Trophoblast cell (in vitro differentiated cells and primary cell): ENCODE measurements around the gene PDLIM4.

ENCODE experiments used
- DNase-seq, 2 donors: peaks; one replicate each; pipeline ENCODE4 v3.0.0-alpha.2; 2016
- H2AFZ ChIP-seq: 2 replicates; pipeline ENCODE4 v1.6.1; 2013; ENCODE audit warnings: low read length, moderate library complexity, mild to moderate bottlenecking; ENCODE audit not compliant: insufficient read depth, poor library complexity
- H2AK5ac ChIP-seq: 2 replicates; pipeline ENCODE4 v1.6.1; 2013; ENCODE audit warnings: mild to moderate bottlenecking, low read length
- H2BK120ac ChIP-seq: 2 replicates; pipeline ENCODE4 v1.6.1; 2013; ENCODE audit warnings: low read length, mild to moderate bottlenecking, moderate library complexity; ENCODE audit not compliant: insufficient read depth, poor library complexity
- H2BK12ac ChIP-seq: 2 replicates; pipeline ENCODE4 v1.6.1; 2013; ENCODE audit warnings: mild to moderate bottlenecking, low read length, moderate library complexity
- H2BK5ac ChIP-seq: 2 replicates; pipeline ENCODE4 v1.6.1; 2013; ENCODE audit warnings: low read length, low read depth, moderate library complexity, mild to moderate bottlenecking; ENCODE audit not compliant: poor library complexity
- H3K14ac ChIP-seq: 2 replicates; pipeline ENCODE4 v1.6.1; 2013; ENCODE audit warnings: mild to moderate bottlenecking, low read length
- H3K18ac ChIP-seq: 2 replicates; pipeline ENCODE4 v1.6.1; 2013; ENCODE audit warnings: mild to moderate bottlenecking, low read length
- H3K23ac ChIP-seq: 2 replicates; pipeline ENCODE4 v1.6.1; 2013; ENCODE audit warnings: low read length
- H3K27ac ChIP-seq: 2 replicates; pipeline ENCODE4 v1.5.1; 2013; ENCODE audit warnings: low read depth, mild to moderate bottlenecking, inconsistent platforms, low read length, moderate library complexity
- H3K27me3 ChIP-seq: 2 replicates; pipeline ENCODE4 v1.6.1; 2013; ENCODE audit warnings: inconsistent platforms, mild to moderate bottlenecking, low read length, moderate library complexity; ENCODE audit not compliant: insufficient read depth
- H3K36me3 ChIP-seq, 2 experiments: 1 replicate in 1 of 2; 2 replicates in 1 of 2; pipeline ENCODE4 v1.6.1; 2013; ENCODE audit warnings: low read length in 2 of 2, mild to moderate bottlenecking in 2 of 2, moderate library complexity in 1 of 2; ENCODE audit not compliant: insufficient read depth in 2 of 2, control insufficient read depth in 1 of 2
- H3K4ac ChIP-seq: 2 replicates; pipeline ENCODE4 v1.6.1; 2013; ENCODE audit warnings: low read depth, mild to moderate bottlenecking, low read length, moderate library complexity
- H3K4me1 ChIP-seq, 2 experiments: 1 replicate in 1 of 2; 2 replicates in 1 of 2; pipeline ENCODE4 v1.6.1; 2013; ENCODE audit warnings: low read length in 2 of 2, mild to moderate bottlenecking in 2 of 2, moderate library complexity in 1 of 2; ENCODE audit not compliant: insufficient read depth in 2 of 2, control insufficient read depth in 1 of 2
- H3K4me2 ChIP-seq: 2 replicates; pipeline ENCODE4 v1.6.1; 2013; ENCODE audit warnings: inconsistent platforms, mild to moderate bottlenecking, low read length, moderate library complexity
- H3K4me3 ChIP-seq: 2 replicates; pipeline ENCODE4 v1.5.1; 2013; ENCODE audit warnings: mild to moderate bottlenecking, low read depth, low read length, inconsistent platforms
- H3K79me1 ChIP-seq: one replicate; pipeline ENCODE4 v1.6.1; 2013; ENCODE audit warnings: low read length
- H3K79me2 ChIP-seq: 2 replicates; pipeline ENCODE4 v1.6.1; 2013; ENCODE audit warnings: low read length, mild to moderate bottlenecking; ENCODE audit not compliant: control insufficient read depth, insufficient read depth, poor library complexity
- H3K9ac ChIP-seq: 2 replicates; pipeline ENCODE4 v1.6.1; 2013; ENCODE audit warnings: mild to moderate bottlenecking, low read length
- H3K9me3 ChIP-seq: 2 replicates; pipeline ENCODE4 v1.6.1; 2013; ENCODE audit warnings: low read depth, mild to moderate bottlenecking, control low read depth, inconsistent platforms, low read length; ENCODE audit not compliant: insufficient read depth
- H4K12ac ChIP-seq: 2 replicates; pipeline ENCODE4 v1.6.1; 2013; ENCODE audit warnings: low read depth, mild to moderate bottlenecking, low read length, moderate library complexity
- H4K8ac ChIP-seq: 2 replicates; pipeline ENCODE4 v1.6.1; 2013; ENCODE audit warnings: low read depth, mild to moderate bottlenecking, low read length, moderate library complexity
- H4K91ac ChIP-seq: one replicate; pipeline ENCODE4 v1.6.1; 2013; ENCODE audit warnings: low read depth, mild to moderate bottlenecking, low read length, moderate library complexity
- WGBS: extraction: QIAGEN DNeasy Blood & Tissue Kit; methylation state at CpG from one replicate; pipeline ENCODE4 v1.1.7; 2013; ENCODE audit warnings: missing lambda C conversion rate; ENCODE audit not compliant: insufficient read length, insufficient coverage; ENCODE audit errors: extremely low coverage; 5-methylcytosine and 5-hydroxymethylcytosine counted together

PDLIM4 gene

GRCh38 chr5:132273631-132274030 is 16.1 kb downstream of the PDLIM4 start:
- Histone ChIP-seq H3K23ac (no peak overlapping the region), H3K4ac (no peak overlapping the region), H4K12ac (no peak overlapping the region), H2BK120ac (no peak overlapping the region), H2AK5ac (no peak overlapping the region), H3K9me3 (no peaks in the 10 kb centered on the region), H3K27ac (no peak overlapping the region), H3K4me1 (peaks cover 9 to 11% of the 10 kb centered on the region in 2 experiments), H2BK5ac (no peak overlapping the region), H3K27me3 (no peaks in the 10 kb centered on the region), H3K18ac (no peak overlapping the region), H2AFZ (no peak overlapping the region), H4K8ac (no peak overlapping the region), H4K91ac (no peak overlapping the region), H3K4me2 (no peak overlapping the region), H3K79me2 (no peaks in the 10 kb centered on the region), H3K9ac (no peak overlapping the region), H3K79me1 (no peaks in the 10 kb centered on the region), H3K36me3 (peaks cover 0 to 5% of the 10 kb centered on the region in 2 experiments), H2BK12ac (no peak overlapping the region), H3K4me3 (no peak overlapping the region), H3K14ac (no peak overlapping the region)
- no peak for DNase-seq
- WGBS = no CpG with 5 or more reads among the region's 2 CpGs

- H3K4me3 ChIP-seq = no peak overlapping the region
- no CpG with 5 or more reads among the region's 14 CpGs for WGBS
- no peak overlapping the region for H4K12ac ChIP-seq
- peaks cover 0 to 5% of the 10 kb centered on the region in 2 experiments for H3K36me3 ChIP-seq
- H2AFZ ChIP-seq = no peak overlapping the region
- no peak overlapping the region for H4K91ac ChIP-seq
- no peak overlapping the region for H3K4me2 ChIP-seq
- no peak overlapping the region for H2BK120ac ChIP-seq
- no peak overlapping the region for H3K23ac ChIP-seq
- H3K18ac ChIP-seq = no peak overlapping the region
- H3K27me3 ChIP-seq = no peaks in the 10 kb centered on the region
- no peak for DNase-seq
- H3K14ac ChIP-seq = no peak overlapping the region
- H3K4ac ChIP-seq = no peak overlapping the region
- no peak overlapping the region for H4K8ac ChIP-seq
- H2AK5ac ChIP-seq = no peak overlapping the region
- H3K9ac ChIP-seq = no peak overlapping the region
- no peaks in the 10 kb centered on the region for H3K79me1 ChIP-seq
- H3K4me1 ChIP-seq = peaks cover 9 to 12% of the 10 kb centered on the region in 2 experiments
- H2BK12ac ChIP-seq = no peak overlapping the region
- H3K27ac ChIP-seq = no peak overlapping the region
- no peaks in the 10 kb centered on the region for H3K79me2 ChIP-seq
- H3K9me3 ChIP-seq = no peaks in the 10 kb centered on the region
- H2BK5ac ChIP-seq = no peak overlapping the region
Observed at GRCh38 chr5:132274050-132274792, 16.7 kb downstream of the PDLIM4 start.

GRCh38 chr5:132275367-132276220 is 18.1 kb downstream of the PDLIM4 start:
- no peak overlapping the region for H3K23ac ChIP-seq
- H3K9ac ChIP-seq = no peak overlapping the region
- H2BK5ac ChIP-seq = no peak overlapping the region
- H4K8ac ChIP-seq = no peak overlapping the region
- H3K4me3 ChIP-seq = no peak overlapping the region
- H3K4ac ChIP-seq = no peak overlapping the region
- no peaks in the 10 kb centered on the region for H3K79me1 ChIP-seq
- no CpG with 5 or more reads among the region's 5 CpGs for WGBS
- no peak overlapping the region for H2AFZ ChIP-seq
- H2AK5ac ChIP-seq = no peak overlapping the region
- H3K18ac ChIP-seq = no peak overlapping the region
- H2BK12ac ChIP-seq = no peak overlapping the region
- no peaks in the 10 kb centered on the region for H3K27me3 ChIP-seq
- peaks cover 0 to 5% of the 10 kb centered on the region in 2 experiments for H3K36me3 ChIP-seq
- H3K27ac ChIP-seq = no peak overlapping the region
- H4K12ac ChIP-seq = no peak overlapping the region
- no peak overlapping the region for H3K4me2 ChIP-seq
- H3K14ac ChIP-seq = no peak overlapping the region
- H3K4me1 ChIP-seq = peaks cover 9 to 12% of the 10 kb centered on the region in 2 experiments
- H2BK120ac ChIP-seq = no peak overlapping the region
- H3K79me2 ChIP-seq = no peaks in the 10 kb centered on the region
- H3K9me3 ChIP-seq = no peaks in the 10 kb centered on the region
- DNase-seq = no peak
- H4K91ac ChIP-seq = no peak overlapping the region

GRCh38 chr5:132277256-132277655 is 19.8 kb downstream of the PDLIM4 start:
- H4K12ac ChIP-seq = no peak overlapping the region
- H3K4me1 ChIP-seq = peaks cover 9 to 12% of the 10 kb centered on the region in 2 experiments

More at GRCh38 chr5:132277256-132277655, 19.8 kb downstream of the PDLIM4 start:
- Histone ChIP-seq H3K4me3 (no peak overlapping the region), H3K27me3 (no peaks in the 10 kb centered on the region), H2AK5ac (no peak overlapping the region), H4K8ac (no peak overlapping the region), H2BK12ac (no peak overlapping the region), H4K91ac (no peak overlapping the region), H3K27ac (no peak overlapping the region), H3K4me2 (no peak overlapping the region), H3K9me3 (no peaks in the 10 kb centered on the region), H2BK120ac (no peak overlapping the region), H2AFZ (no peak overlapping the region), H3K9ac (no peak overlapping the region), H3K14ac (no peak overlapping the region), H2BK5ac (no peak overlapping the region), H3K79me1 (no peaks in the 10 kb centered on the region), H3K36me3 (peaks cover 0 to 2% of the 10 kb centered on the region in 2 experiments), H3K4ac (no peak overlapping the region), H3K18ac (no peak overlapping the region), H3K23ac (no peak overlapping the region), H3K79me2 (no peaks in the 10 kb centered on the region)
- no CpG with 5 or more reads among the region's 6 CpGs for WGBS
- no peak for DNase-seq
